ENCODE measurements around the gene CXCL12.

Gene CXCL12

GRCh38 chr10:44333511-44333910 is 51.4 kb downstream of the CXCL12 start:
- no peak for FAIRE-seq

- FAIRE-seq, result no peak
Measured at GRCh38 chr10:44332465-44332864, 52.4 kb downstream of the CXCL12 start.

- FAIRE-seq, result no peak
Measured at GRCh38 chr10:44330431-44330830, 54.5 kb downstream of the CXCL12 start.

- FAIRE-seq, result no peak
Measured at GRCh38 chr10:44327461-44327860, 57.4 kb downstream of the CXCL12 start.
